ENCODE measurements around the gene STARD4.

DNA sequence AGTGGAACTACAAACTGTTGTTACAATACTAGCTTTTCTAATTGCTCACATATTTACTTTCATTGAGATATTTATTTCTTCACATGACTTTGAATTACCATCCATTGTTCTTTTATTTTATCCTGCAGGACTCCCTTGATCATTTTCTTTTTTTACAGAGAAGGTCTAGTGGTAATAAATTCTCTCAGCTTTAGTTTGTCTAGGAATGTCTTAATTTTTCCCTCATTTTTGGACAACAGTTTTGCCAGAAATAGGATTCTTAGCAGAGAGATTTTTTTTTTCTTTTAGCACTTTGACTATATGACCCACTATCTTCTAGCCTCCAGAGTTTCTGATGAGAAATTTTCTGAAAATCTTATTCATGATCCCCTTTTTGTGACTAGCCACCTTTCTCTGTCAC lies 47.3 kb upstream of the STARD4 start:
- TF ChIP-seq, protein P1, sequence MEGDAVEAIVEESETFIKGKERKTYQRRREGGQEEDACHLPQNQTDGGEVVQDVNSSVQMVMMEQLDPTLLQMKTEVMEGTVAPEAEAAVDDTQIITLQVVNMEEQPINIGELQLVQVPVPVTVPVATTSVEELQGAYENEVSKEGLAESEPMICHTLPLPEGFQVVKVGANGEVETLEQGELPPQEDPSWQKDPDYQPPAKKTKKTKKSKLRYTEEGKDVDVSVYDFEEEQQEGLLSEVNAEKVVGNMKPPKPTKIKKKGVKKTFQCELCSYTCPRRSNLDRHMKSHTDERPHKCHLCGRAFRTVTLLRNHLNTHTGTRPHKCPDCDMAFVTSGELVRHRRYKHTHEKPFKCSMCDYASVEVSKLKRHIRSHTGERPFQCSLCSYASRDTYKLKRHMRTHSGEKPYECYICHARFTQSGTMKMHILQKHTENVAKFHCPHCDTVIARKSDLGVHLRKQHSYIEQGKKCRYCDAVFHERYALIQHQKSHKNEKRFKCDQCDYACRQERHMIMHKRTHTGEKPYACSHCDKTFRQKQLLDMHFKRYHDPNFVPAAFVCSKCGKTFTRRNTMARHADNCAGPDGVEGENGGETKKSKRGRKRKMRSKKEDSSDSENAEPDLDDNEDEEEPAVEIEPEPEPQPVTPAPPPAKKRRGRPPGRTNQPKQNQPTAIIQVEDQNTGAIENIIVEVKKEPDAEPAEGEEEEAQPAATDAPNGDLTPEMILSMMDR (conservative IDR thresholded peaks at IDR 0.05; ENCODE audit: low read length), result no peak
- no peak for TF ChIP-seq EZH2phosphoT487 (IDR thresholded peaks at IDR 0.05; ENCODE audit: borderline replicate concordance, low read depth, low read length)
